ENCODE results near the gene ASPG. TPM values are rescaled to one million over a fixed set of nuclear protein-coding genes. Genes with fewer than 3 reads are reported as not detected.

Gene ASPG
- total RNA-seq, 2 donors from 2014 or later: not detected

DNA sequence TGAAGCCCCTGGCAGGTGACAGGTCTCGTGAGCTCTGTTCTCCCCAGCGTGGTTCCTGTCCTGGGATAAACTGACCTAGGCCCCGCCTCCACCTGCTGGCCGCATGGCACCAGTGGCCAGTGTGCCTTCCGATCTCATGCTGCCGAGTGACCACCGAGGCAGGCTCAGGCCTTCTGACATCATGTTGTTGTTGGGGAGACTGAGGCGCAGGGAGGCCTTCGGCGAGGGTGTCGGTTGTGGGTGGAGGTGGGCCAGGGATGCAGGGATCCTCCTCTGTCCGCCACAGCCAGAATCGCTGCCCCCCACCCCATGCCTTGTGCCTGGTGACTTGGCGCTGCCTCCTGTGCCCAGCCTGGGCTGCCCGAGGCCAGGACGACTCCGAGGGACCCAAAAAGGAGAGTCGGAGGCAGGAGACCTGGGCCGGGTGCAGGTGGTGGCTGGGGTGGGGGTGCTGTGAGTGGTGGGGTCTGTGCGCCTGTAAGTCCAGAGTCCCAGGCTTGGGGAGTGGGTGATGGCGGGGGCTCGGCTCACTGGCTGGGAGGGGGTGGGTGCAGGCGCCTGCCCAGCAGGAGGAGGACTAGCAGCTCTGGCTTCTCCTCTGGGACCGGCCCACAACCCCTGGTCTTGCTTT, 24.3 kb downstream of the ASPG start:
- Mint-ChIP-seq H3K4me3 (no peak overlapping the region), H3K36me3 (no peaks in the 10 kb centered on the region), H3K27ac (no peak overlapping the region), H3K9me3 (no peaks in the 10 kb centered on the region), H3K27me3 (peaks cover 0 to under 1% of the 10 kb centered on the region in 2 donors), H3K4me1 (ENCODE audit: low read depth in 2 of 2) (no peaks in the 10 kb centered on the region)
- DNase-seq (ENCODE audit: low spot score) (peak; percentile 49), ATAC-seq (no peak)

DNA sequence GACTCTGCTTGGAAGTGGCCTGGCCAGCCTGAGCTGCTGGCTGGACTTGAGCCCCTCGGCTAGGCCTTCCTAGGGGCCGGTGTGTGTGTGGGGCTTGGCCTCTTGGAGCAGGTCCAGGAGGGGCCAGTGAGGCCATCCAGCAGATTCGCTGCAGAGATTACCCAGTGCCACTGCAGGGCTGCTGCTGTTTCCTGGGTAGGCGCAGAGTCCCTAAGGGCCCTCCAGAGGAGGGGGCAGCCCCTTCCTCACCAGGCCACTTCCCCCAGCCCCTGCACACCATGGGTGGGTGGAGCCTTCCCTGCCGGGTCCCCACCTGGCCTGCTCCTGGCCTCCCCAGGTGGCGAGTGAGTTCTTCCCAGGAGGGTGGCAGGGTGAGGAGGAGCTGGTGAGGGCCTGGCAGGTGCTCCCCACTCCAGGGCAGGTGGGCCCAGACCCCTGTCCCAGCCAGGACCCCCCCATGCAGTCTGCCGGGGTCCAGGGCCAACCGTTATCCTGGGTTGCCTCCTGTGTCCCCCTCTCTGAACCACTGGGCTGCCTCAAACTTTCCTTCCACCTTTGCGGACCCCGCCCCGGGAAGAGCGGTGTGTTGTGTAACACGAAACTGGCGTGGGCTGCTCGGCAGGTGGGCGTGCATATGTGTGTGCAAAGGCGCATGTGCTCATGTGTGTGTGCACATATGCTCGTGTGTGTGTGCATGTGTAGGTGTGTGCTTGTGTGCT, 25.1 kb downstream of the ASPG start:
- H3K9me3 Mint-ChIP-seq: no peaks in the 10 kb centered on the region
- DNase-seq (ENCODE audit: low spot score) (peak; percentile 55), ATAC-seq (no peak)
- peaks cover 0 to 5% of the 10 kb centered on the region in 2 donors for H3K27me3 Mint-ChIP-seq
- no peaks in the 10 kb centered on the region for H3K36me3 Mint-ChIP-seq
- H3K27ac Mint-ChIP-seq: no peak overlapping the region
- no peak overlapping the region for H3K4me3 Mint-ChIP-seq
- H3K4me1 Mint-ChIP-seq (ENCODE audit: low read depth in 2 of 2): no peaks in the 10 kb centered on the region

- Mint-ChIP-seq H3K27ac (no peak overlapping the region), H3K9me3 (no peaks in the 10 kb centered on the region), H3K36me3 (no peaks in the 10 kb centered on the region), H3K4me1 (ENCODE audit: low read depth in 2 of 2) (no peaks in the 10 kb centered on the region), H3K27me3 (peaks cover 0 to 5% of the 10 kb centered on the region in 2 donors), H3K4me3 (no peak overlapping the region)
- no peak for ATAC-seq
- DNase-seq (ENCODE audit: low spot score): peak; percentile 55
Observed at GRCh38 chr14:104111301-104112112, 26.0 kb downstream of the ASPG start.

DNA sequence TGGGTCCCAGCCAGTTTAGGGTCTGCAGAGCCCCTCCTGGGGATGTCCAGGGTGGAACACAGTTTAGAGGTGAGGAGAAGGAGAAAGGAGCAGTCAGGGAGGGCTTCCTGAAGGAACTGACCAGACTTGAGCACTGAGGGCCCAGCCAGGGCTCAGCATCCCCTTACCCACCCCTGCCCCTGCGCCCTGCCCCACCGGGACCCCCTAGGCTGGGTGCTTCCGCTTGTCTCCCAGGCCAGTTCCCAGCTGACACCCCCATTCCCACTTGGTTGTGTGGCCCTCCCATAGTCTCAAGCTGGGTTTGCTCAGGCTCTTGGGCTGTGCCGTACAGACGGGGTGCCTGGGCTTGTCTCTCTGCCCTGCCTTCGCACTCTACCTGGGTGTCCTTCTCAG, 26.6 kb downstream of the ASPG start:
- peak; percentile 12 for DNase-seq (ENCODE audit: low spot score)
- Mint-ChIP-seq H3K27me3 (peaks cover 0 to 5% of the 10 kb centered on the region in 2 donors), H3K36me3 (no peaks in the 10 kb centered on the region), H3K4me3 (no peak overlapping the region), H3K27ac (no peak overlapping the region), H3K4me1 (ENCODE audit: low read depth in 2 of 2) (no peaks in the 10 kb centered on the region), H3K9me3 (no peaks in the 10 kb centered on the region)
- no peak for ATAC-seq

DNA sequence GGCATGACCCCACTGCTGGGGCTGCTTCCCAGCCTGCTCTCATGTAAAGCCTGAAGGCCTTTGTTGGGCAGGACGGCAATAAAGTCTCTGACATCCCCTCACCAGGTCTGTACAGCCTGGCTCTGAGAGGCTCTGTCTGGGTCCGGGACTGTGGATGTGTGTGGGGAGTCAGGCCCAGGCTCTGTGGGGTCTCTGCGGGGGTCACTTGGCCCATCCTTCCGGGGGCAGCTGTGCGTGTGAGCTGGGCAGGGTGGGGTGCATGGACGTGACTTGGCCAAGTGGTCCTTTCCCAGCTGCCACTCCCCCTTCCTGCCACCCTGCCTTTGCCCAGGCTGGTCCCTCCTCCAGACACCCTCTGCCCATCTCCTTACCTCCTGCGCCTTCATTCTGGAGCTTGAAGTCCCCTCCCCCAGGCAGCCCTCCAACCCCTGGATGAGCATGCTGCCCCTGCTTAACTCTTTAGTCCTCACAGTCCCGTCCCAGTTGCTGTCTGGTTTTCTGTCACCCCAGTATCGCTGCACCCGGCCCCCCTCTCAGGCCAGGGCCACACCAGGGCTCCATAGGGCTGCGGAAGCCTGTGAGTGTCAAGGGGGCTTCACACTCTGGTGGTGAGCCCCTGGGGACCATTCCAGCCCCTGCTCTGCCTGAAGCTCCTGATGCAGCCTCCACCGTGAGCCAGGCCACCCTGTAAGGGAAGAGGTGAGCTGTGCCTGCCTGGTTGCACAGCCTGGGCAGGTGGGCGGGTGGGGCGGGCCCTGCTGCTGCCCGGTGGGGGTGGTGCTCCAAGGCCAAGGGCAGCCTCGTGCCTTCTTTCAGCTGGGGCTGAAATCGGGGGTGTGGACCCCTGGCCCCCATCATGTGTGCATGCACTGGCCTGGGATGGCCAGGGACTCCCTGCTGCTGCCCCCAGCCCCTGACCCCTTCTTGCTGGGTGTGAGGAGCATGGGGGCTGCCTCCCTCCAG, 27.4 kb downstream of the ASPG start:
- Mint-ChIP-seq H3K36me3 (no peaks in the 10 kb centered on the region), H3K27me3 (peaks cover 0 to 5% of the 10 kb centered on the region in 2 donors), H3K27ac (no peak overlapping the region), H3K9me3 (no peaks in the 10 kb centered on the region), H3K4me1 (ENCODE audit: low read depth in 2 of 2) (no peaks in the 10 kb centered on the region), H3K4me3 (no peak overlapping the region)
- ATAC-seq (no peak), DNase-seq (ENCODE audit: low spot score) (peak; percentile 53)

DNA sequence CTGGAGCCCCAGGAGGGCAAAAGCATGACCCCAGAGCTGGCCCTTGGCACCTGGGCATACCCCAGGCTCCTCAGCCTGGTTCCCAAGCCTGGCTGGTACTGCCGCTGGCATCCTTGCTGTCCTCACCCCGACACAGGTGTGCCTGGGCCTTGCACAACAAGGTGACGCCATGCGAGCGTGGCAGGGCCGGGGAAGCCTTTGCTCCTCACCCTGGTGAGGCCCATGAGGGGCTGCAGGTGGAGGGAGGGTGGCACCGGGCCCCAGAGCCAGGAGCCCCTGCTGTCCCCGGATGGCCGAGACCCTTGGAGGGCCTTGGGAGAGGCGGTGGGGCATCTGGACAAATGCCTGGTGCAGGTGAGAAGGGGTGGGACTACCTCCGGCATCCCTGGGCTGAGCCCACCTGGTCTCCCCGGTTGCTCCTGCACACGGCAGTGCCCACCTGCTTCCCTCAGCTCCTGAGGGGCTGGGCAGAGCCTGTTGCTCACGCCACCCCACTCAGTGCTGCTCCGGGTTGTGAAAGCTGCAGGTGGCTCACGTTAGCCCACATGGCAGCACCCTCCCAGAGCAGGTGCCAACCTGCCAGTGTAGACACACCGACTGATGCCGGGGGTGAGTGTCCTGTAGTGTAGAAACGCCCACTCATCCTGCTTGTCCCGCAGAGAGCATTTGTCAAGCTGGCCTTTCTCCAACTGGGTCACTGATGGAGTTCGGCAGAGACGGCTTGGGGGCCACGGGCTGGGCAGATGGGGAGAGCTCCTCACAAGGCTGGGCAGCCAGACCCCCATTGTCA, 28.3 kb downstream of the ASPG start:
- DNase-seq (ENCODE audit: low spot score): peak; percentile 55
- ATAC-seq: no peak
- no peaks in the 10 kb centered on the region for H3K9me3 Mint-ChIP-seq
- H3K4me1 Mint-ChIP-seq (ENCODE audit: low read depth in 2 of 2): no peaks in the 10 kb centered on the region
- peaks cover 0 to 5% of the 10 kb centered on the region in 2 donors for H3K27me3 Mint-ChIP-seq
- no peaks in the 10 kb centered on the region for H3K36me3 Mint-ChIP-seq
- H3K4me3 Mint-ChIP-seq: no peak overlapping the region
- no peak overlapping the region for H3K27ac Mint-ChIP-seq

DNA sequence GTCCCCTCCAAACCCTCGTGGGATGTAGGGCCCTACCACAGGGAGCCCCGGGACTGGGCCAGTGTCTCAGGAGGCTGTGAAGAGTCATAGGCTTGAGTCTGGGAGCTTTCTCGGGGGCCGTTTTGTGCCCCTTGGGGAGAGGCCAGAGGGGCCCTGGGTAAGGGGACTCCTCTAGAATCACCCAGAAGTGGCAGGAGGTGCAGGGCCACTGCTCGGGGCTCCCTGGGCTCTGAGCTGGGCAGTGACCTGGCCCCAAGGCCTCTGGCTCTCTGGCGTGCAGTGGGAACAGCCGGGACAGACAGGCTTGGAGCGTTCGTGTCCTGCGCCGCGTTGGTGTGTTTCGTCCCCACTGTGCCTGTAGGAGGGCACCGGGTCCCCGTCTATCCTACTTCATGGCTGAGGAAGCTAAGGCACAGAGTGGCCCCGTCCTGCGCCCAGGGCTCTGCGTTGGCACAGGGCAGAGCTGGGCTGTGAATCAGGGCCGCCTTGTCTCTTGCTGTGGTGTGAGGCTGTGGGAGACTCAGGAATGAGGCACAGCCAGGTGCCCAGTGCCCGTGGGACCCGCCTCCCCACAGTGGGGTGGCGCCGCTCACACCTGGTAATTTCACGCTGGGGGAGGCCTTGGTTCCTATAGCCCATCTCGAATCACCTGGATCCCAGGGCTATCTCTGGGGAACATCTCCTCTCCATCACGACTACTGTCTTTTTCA, 29.1 kb downstream of the ASPG start:
- no peaks in the 10 kb centered on the region for H3K9me3 Mint-ChIP-seq
- DNase-seq (ENCODE audit: low spot score) (peak; percentile 56), ATAC-seq (no peak)
- no peak overlapping the region for H3K27ac Mint-ChIP-seq
- H3K36me3 Mint-ChIP-seq: no peaks in the 10 kb centered on the region
- H3K4me1 Mint-ChIP-seq (ENCODE audit: low read depth in 2 of 2): no peaks in the 10 kb centered on the region
- H3K27me3 Mint-ChIP-seq: peaks cover 0 to 5% of the 10 kb centered on the region in 2 donors
- no peak overlapping the region for H3K4me3 Mint-ChIP-seq

DNA sequence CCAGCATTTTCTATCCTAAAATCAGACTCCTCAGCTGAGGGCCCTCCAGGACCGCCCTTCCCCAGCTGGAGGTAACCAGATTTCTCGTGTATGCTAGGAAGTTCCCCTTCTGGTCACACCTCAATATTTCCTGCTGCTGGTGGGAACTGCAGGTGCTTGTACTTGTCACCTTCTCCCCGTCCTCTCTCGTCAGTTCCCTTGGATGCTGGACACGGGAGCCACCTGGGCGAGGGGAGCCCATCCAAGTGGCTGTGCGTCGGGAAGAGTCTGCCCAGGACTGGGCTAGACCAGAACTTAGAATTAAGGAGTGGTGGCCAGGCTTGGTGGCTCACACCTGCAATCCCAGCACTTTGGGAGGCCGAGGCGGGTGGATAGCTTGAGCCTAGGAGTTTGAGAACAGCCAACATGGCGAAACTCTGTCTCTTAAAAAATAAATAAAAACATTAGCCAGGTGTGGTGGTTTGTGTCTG, 29.7 kb downstream of the ASPG start:
- H3K9me3 Mint-ChIP-seq: no peaks in the 10 kb centered on the region
- H3K4me3 Mint-ChIP-seq: no peak overlapping the region
- no peaks in the 10 kb centered on the region for H3K4me1 Mint-ChIP-seq (ENCODE audit: low read depth in 2 of 2)
- DNase-seq (ENCODE audit: low spot score): no peak
- peaks cover 0 to 5% of the 10 kb centered on the region in 2 donors for H3K27me3 Mint-ChIP-seq
- no peaks in the 10 kb centered on the region for H3K36me3 Mint-ChIP-seq
- no peak for ATAC-seq
- H3K27ac Mint-ChIP-seq: no peak overlapping the region

GRCh38 chr14:104115691-104116287, 30.3 kb downstream of the ASPG start:
- Mint-ChIP-seq H3K4me1 (ENCODE audit: low read depth in 2 of 2) (no peaks in the 10 kb centered on the region), H3K27ac (no peak overlapping the region), H3K27me3 (peaks cover 4 to 5% of the 10 kb centered on the region in 2 donors), H3K4me3 (no peak overlapping the region), H3K36me3 (no peaks in the 10 kb centered on the region), H3K9me3 (no peaks in the 10 kb centered on the region)
- ATAC-seq (no peak), DNase-seq (ENCODE audit: low spot score) (peak; percentile 56)

DNA sequence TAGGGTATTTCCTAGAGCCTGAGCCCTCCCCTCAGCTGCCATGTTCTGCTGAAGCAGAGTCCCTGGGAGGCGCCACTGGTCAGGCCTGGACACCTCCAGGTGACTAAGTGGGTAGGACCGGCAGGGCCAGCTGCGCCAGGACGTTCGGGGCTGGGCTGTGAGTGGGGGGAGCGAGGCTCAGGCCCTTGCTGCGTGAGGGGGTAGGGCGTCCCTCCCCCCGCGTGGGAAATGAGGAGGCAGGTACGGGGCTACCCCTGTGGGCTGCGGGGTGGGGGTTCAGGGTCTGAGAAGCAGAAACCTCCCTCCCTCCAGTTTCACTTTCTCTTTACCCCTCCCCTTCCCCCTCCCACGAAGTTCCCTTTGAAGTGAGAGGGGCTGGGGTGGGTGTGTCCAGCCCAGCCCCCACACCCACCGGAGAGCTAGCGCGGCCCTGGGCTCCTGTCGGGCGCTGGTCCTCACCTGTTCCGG, 30.8 kb downstream of the ASPG start:
- no peaks in the 10 kb centered on the region for H3K4me1 Mint-ChIP-seq (ENCODE audit: low read depth in 2 of 2)
- ATAC-seq (no peak), DNase-seq (ENCODE audit: low spot score) (peak; percentile 44)
- H3K9me3 Mint-ChIP-seq: no peaks in the 10 kb centered on the region
- no peak overlapping the region for H3K4me3 Mint-ChIP-seq
- peaks cover 5 to 7% of the 10 kb centered on the region in 2 donors for H3K27me3 Mint-ChIP-seq
- no peak overlapping the region for H3K27ac Mint-ChIP-seq
- no peaks in the 10 kb centered on the region for H3K36me3 Mint-ChIP-seq

DNA sequence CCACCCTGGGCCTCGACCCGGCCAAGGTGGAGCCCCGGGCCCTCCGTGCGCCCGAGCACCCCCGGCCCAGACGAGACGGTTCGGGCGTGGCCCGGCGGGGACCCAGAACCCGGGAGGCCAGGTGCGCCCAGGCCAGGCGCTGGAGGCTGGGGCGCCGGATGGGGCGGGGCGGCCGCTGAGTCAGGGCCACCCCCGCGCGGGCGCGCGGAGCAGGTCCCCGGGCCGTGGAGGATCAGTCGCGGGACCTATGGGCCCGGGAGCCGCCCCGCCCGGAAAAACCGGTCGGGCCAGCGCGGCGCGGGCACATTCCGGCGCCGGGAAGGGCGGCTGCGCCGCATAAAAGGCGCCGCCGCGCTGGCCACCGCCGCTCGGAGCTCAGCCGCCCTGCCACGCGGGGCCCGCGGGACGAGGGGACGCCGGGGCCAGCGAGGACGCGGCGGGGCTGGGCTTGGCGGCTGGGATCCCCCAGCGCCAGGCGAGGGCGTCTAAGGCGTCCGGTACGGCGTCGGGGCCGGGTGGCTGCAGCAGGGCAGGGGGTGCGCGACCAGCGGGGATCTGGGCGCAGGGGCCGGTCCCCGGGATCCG, 31.3 kb downstream of the ASPG start:
- Mint-ChIP-seq H3K4me1 (ENCODE audit: low read depth in 2 of 2) (no peaks in the 10 kb centered on the region), H3K27me3 (peaks cover 5 to 7% of the 10 kb centered on the region in 2 donors), H3K9me3 (no peaks in the 10 kb centered on the region), H3K36me3 (no peaks in the 10 kb centered on the region), H3K4me3 (no peak overlapping the region), H3K27ac (no peak overlapping the region)
- ATAC-seq (no peak), DNase-seq (ENCODE audit: low spot score) (peak; percentile 51)

Measured in natural killer cell treated with Interleukin-12 subunit alpha and Interleukin-12 subunit beta and Interleukin-15 and Interleukin-18, amount 100 ng/mL, for 72 hours (primary cell).